HCT116 (cell line): Measurements from ENCODE around the gene DVL2.
"Not testable (repeated sequence)": the region's sequence is repeated elsewhere in the genome, so short reads cannot be mapped to it uniquely, and the experiment has no call there.

ENCODE experiments used
- EZH2phosphoT487 ChIP-seq: fragments of 200-600 bp; IDR thresholded peaks from 2 replicates; pipeline ENCODE4 v1.6.1; 2018; ENCODE audit warnings: antibody characterized with exemption, borderline replicate concordance
- SIN3A ChIP-seq: IDR thresholded peaks from 2 replicates; pipeline ENCODE4 v1.6.1; 2012; ENCODE audit warnings: low read depth

DNA sequence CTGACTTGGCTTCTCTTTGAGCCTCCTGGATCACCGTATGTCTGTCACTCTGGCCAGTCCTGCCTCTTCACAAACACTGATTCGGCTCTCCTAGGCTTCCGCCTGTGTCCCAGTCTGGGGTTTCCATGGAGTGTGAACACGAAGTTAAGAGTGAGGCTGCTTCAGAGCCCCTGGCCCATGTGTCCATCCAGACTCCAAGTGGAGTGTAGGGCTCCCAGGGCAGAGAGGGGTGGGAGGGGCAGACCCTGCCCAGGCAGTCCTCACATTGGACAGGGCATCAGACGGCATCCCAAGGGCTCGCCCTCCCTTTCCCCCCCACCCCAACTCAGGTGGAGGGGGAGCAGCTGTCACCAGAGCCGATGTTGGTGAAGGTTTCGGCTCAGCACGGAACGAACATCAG is 9.5 kb upstream of the DVL2 start:
- TF ChIP-seq EZH2phosphoT487, SIN3A: not testable (repeated sequence)
